ENCODE data around the gene CCDC178.

The CCDC178 gene

DNA sequence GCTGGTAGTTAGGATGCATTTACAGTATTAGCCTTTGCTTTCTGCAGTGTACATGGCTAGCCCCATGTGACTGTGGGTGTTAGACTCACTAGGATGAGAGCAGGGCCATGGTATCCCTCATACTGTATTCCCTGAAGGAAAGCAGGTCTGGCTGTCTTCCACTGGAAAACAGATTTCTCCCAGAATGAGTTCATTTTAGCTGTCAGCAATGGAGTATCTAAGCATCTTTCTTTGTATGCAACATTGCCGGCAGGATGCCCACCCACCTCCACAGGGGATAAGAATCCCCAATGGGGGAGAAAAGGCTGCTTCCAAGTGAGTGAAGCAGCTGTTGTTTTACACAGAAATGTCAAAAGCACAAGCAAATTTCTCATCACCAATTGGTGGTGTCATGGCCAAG, 525.0 kb downstream of the CCDC178 start:
- DNase-seq (ENCODE audit: low spot score), result no peak

DNA sequence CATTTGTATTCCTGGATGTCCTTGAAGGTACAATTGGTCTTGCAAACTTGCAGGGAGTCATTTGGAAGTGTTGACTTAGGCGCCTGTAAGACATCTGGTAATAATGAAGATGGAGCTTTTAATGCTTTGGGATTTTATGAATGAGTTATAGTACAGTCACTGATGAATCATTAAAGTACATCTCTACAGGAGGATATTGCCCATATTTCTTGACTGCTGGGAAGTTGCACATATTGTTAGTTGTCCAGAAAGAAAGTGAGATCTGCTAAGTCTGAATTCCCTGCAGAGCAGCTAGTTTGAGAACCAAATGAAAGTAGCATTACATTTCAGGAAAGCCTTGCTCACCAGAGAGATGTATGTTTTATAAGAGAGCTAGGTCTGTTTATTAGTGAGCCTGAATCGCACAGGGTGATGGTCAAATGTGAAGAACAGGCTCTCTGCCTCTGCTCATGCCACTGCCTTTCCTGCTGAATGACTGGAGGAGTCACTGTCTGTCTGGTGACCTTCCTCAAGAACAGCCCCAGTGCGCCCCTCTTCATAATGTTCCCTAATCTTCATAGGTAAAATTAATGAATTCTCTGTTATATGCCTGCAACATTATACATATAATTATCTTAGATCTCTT, 528.7 kb downstream of the CCDC178 start:
- DNase-seq (ENCODE audit: low spot score), result no peak

DNA sequence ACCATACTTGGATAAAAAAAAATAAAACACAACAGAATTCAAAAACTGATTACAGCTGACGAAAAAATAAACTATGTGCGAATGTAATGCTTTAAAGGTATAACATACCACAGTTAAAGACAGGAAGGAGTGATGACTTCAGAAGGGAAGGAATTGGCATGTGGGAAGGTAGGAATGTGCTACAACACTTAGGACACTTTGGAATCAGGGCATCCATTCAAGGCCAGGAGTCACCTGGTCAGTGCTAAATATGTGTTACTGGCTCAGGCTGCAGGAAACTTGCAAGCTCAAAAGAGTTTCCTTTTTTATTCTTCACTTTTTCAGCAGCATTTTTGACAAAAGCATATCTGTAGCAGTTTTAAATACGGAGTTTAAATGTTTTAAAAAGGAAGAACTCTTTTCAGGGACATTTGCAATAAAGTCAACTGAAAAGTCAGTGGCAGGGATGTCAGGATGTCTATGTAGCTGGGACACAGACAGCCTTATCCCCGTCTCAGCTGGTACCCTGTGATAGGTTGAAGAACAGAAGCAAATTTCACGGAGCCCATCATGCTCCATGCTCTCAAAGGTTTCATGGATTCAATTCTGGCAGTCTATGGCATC, 529.7 kb downstream of the CCDC178 start:
- DNase-seq (ENCODE audit: low spot score), result no peak

DNA sequence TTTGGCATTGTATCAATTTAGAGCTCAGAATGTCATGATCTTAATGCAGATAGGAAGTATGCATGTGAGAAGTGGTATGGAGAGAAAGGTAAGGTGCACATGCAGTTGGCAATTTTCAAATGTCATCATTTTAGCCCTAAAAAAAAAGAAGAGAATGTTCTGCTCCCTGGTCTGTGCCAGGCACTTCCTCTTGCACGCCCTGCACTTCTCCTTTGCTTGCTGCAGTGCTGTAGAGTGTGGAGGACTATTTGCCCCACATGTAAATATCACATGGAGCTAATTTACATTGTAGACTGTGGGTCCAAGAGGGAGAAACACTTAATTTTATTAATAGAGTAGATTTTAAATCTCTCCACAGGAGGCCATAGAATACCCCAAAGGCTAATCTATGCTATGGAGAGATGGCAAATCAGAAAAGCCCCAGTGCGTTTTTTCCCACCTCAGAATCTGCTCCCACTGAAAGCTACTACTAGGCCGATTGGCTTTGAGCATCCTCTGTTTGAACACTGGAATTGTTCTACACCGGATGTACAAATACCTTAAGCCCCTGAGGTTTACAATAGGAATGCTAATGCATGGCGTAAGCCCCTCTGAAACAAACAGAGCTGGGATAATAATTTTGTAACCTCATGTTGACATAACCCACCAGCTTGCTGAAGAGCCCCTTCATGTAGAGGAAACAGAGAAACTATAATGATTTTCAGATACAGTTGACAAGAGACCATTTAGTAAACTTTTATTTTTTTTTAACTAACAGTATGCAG, 530.5 kb downstream of the CCDC178 start:
- DNase-seq (ENCODE audit: low spot score), result no peak

DNA sequence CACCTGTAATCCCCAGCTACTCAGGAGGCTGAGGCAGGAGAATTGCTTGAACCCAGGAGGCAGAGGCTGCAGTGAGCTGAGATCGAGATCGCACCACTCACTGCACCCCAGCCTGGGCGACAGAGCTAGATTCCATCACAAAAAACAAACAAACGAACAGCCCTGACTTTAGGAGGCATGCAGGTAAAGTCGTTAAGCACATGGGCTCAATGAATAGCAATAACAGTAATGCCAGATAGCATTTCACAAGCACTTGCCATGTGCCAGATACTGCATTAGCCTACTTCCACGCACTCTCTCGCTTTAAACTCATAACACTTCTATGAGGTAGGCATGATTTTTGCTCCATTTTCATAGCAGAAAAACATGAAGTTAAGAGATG, 532.1 kb downstream of the CCDC178 start:
- DNase-seq (ENCODE audit: low spot score), result no peak

DNA sequence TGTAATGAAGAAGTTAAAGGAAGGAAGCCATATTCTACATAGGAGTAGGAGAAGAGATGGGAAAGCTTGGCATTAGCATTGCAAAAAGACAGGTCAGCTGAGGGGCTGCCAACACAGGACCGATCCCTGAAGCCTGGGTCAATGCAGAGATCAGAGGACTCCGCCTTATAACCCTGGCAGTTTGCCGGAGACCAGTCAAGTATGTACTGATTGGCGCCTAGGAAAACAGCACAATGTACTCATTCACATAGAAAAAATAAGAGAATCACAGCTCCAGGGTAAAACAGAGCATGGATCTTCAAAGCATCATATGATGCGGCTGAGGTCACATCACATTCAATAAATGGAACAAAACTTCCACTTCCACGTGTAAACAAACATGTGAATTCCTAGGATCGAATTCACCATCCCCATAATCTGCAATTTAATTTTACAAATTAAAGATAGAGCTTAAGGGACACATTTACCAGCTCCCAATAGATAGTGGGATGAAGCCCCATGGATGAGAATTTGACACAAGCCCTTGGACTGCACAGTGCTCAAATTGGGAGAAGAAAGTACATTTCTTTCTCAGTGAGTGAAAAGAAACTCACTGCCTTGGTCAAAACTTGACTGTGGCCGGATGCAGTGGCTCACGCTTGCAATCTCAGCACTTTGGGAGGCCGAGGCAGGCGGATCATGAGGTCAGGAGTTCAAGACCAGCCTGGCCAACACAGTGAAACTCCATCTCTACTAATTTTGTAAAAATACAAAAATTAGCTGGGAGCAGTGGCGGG, 532.7 kb downstream of the CCDC178 start:
- DNase-seq (ENCODE audit: low spot score), result no peak

DNA sequence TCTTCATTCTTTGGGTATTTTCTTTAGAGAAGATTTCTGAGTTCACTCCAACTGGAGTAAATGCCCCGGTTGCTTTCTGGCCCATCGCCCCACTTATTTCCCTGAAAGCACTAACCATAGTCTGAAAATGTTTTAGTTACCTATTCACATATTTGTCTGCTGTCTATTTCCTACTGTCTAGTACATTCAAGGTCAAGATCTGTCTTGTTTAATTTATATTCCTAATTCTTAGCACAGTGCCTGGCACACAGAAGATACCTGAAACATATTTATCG, 533.3 kb downstream of the CCDC178 start:
- no peak for DNase-seq (ENCODE audit: low spot score)

DNA sequence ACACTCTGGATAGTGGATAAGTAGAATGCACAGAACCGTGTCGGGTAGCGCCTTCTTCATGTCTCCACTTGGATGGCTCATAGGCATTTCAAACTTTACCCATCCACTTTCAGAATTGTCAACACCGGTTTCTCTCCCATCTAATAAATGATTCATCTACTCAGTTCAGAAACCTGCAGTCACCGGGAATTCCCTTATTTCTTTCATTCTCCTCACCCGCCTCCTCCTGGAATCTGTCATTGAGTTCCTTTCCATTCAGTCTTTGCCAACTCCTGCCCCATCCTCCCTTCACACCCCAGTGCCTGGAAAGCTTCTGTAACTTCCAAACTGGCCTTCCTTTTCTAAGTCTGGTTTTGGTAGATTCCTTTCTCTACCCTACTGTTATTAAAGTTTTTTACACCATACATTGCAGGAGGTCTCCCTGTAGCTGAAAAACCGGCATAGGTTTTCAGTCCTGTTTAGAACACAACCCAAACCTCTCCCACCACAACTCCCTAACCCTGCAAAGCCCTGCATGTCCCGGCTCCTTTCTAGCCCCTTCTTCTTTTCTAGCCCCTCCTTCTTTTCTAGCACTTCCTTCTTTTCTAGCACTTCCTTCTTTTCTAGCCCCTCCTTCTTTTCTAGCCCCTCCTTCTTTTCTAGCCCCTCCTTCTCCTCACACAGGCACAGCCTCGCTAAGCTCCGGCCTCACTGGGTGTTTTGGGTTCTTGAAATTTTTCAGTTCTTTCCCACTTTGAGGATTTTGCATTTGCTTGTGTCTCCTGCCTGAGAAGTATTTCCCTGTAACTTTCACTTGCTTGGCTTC, 533.8 kb downstream of the CCDC178 start:
- no peak for DNase-seq (ENCODE audit: low spot score)

DNA sequence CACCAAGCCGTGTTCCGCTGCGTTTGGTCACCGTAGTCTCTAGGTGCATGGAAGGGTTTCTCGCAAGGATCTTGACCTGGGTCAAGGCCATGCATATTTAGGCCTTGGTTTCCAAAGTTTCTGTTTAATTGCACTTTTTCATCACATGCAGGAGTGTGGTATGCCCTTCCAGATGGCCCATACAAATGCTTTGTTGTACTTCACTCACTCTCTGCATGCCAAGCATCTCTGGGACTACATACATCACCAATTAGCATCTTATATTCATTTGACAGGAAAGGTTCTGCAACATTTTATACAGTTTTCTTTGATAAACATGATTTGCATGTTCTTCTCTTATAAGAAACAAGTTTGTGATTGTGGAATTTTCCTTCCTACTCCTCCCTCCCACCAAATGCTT, 534.9 kb downstream of the CCDC178 start:
- no peak for DNase-seq (ENCODE audit: low spot score)

DNA sequence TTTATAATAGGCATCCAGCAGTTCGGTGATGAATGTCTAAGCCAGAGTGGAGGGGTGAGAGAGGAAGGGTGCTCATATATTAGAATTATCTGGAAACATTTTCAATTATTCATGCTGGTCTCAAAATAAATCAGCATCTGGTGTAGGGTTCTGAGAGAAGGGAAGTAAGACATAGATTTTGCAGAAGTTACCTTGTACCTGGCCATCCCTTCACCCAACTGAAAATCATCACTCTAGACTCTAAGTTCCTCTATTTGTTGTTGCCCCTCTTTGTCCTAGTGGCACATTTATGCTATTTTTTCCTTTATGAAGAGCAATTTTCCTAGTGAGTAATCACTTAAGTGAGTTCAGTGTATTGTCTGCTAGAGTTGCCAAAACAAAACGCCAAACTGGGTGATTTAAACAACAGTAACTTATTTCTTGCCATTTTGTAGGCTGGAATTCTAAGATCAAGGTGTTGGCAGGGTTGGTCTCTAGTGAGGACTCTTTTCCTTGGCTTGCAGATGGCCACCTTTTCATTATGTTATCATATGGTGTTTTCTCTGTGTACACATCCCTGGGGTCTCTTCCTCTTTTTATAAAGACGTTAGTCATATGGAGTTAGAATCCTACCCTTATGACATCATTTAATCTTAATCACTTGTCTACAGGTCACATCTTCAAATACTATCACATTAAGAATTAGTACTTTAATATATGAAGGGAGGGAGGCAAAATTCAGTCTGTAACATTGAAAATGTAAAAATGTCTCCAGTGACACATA, 537.8 kb downstream of the CCDC178 start:
- DNase-seq (ENCODE audit: low spot score), result no peak

DNA sequence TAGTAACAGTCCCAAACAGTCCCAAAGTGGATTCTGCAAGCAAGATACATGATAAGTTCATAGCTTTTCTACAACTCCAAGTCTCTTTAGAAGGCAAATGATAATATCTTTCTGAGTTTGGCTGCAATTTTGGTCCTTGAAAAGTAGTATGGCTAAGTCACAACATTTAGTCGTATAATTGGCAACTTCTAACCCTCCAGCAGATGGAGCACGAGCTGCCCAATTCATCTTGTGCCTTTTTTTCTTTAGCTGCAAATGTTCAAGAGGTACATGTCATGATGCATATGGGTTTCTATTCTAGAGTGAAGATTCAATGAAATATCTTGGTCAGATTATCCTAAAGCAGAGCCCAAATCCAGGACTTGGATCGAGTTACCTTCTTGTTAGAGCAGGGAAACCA, 540.7 kb downstream of the CCDC178 start:
- no peak for DNase-seq (ENCODE audit: low spot score)

DNA sequence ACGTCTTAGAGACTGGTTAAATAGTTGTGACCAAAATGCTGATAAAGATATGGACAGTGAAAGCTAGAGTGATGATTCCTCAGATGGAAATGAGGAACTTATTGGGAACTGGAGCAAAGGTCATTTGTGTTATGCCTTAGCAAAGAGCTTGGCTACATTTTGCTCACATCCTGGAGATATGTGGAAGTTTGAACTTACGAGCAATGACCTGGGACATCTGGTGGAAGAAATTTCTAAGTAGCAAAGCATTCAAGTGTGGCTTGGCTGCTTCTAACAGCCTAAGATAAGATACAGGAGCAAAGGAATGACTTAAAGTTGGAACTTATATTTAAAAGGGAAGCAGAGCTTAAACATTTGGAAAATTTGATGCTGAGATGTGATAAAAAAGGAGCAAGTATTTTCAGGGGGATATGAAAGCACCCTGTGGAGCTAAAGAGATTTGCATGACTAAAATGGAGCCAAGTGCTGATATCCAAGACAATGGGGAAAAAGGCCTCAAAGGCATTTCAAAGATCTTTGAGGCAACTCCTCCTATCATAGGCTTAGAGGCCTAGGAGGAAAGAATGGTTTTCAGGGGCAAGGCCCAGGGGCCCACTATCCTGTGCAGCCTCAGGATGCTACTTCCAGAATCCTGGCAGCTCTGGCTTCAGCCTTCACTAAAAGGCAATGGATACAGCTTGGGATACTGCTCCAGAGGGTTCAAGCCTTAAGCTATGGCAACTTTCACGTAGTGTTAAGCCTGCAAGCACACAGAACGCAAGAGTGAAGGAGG, 543.6 kb downstream of the CCDC178 start:
- DNase-seq (ENCODE audit: low spot score), result no peak

DNA sequence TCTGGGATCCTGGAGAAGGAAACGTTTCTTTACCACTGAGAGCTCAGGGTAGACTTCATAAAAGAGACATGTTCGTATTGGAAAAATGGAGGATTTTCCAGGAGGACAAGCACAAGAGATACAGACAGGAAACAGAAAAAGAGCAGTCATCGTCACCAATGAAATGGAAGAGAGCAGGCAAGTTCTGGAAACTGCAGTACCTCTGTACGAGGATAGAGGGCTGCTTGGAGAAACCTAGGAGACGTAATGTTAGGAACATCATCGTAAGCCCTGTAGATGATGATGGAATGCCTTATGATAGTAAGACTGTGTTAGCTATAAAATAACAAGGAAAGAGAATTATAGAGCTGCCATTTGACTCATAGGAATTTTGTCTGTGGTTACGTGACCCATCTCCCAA, 546.6 kb downstream of the CCDC178 start:
- DNase-seq (ENCODE audit: low spot score), result peak; percentile 43

DNA sequence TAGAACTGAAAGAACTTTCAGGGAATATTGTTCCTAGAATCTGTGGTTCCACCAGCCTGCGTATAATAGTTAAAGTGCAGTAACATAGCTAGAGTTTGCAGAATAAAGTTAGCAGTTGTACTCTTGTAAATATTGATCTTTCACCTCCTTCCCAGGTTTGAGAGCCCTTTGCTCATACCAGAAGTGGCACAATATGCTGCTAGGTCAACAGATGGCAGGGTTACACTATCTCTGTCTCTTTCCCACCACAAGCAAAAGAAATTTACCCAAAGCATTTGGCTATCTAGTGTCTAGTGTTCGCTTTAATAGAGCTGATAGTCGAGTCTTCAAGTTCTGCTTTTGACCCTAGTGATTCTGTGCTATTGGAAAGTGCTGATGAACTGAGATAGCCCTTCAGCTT, 548.7 kb downstream of the CCDC178 start:
- no peak for DNase-seq (ENCODE audit: low spot score)

DNA sequence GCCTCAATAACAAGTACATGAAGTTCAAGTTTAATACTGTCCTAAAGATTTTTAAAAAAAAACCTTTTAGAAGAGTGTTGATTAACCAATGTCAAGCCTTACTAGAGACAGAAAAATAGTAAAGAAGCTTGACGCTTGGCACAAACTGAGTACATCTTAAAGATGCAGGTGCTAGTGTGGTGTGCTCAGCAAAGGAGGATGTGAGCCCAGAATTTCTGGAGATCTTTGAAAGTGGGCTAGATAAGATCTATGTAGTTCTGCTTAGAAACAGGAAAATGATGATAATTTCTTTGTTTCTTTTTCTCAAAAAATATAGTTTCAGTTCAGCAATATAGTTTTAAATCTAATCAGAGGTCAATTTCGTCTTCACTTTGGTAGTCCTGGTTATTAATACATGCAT, 549.4 kb downstream of the CCDC178 start:
- DNase-seq (ENCODE audit: low spot score), result no peak

DNA sequence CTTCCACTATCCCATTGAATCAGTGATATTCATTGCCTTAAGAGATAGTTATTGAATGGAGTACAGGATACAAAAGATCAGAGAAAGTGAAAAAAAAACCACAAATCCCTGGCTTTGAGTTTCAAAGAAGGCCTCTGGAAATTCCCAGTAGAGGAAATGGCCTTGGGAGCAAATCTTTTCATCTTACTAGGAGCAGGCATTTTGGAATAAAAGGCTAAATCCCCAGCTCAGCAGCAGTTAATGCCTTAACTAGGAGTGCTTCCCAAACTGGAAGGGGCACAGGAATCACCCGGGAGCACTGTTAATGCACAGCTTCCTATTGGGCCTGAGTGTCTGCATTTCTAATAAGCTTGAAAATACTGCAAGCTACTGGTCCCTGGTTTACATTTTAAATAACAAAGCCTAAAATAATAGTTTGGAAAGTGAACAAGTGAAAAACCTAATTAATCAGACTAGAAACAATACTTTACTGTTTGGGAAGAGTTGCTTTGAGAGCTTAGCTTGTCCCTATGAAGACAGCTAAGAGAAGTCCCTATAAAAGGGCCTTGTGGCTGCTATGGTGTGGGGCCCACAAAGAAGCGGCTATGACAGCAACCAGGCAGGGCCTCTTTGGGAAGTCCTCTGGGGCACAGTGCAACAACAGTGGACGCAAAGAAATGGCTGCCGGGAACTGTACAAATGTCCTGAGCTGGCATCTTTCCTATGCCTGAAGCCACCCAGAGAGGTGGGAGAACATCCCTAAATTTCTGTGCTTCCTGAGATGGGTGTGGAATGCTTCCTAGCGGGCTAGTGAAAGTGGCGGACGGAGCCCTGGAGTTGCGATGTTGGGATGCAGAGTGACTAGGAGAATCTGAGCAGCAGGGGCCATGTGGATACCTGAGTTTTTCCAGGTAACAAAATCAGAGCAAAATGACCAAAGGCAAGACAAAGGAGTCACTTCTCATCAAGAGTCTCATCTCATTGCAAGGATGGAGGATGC, 550.6 kb downstream of the CCDC178 start:
- DNase-seq (ENCODE audit: low spot score), result no peak

DNA sequence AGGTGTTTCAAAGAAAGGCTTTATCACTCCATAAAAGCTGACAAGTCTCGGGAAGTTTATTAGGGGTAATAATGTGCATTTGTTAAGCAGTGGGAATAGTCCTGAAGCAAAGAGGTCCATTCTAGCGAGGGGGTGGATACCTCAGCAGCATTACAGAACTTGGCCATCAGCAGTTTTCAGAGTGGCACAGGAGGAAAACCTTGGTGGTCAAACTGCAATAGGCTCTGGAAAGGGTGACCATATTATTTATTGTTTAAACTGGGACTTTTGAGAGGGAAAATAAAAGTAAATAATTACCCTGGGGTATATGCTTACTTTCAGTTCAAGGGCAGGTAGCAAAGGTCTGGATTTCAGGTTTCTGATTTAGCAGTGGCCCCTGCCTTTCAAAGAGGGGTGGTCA, 552.2 kb downstream of the CCDC178 start:
- DNase-seq (ENCODE audit: low spot score), result no peak

Data from D341Med (cell line).